Measurements from ENCODE around the gene DIO2. TPM values are rescaled to one million over a fixed set of nuclear protein-coding genes. Genes with fewer than 3 reads are reported as not detected.

DIO2 gene
- total RNA-seq, 1 experiment from 2014 or later: 2.0 TPM

DNA sequence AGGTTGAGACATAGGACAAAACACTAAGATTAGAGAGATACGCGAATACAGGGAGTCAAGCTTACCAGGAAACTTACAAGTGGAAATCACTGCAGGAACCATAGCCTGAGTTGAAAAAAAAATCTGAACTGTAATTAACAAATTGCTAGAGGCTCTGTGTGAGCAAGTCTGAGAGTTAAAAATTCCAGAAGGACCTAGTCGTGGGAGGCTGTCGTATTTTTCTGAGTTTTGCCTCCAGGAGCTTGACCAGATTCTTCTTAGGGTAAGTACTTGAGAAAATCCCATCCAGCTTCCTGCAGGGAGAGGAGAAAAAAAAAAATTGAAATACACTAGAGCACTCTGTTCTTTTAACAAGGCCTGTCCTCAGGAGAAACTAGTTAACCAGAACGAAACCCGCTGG lies 22.7 kb downstream of the DIO2 start:
- no peak overlapping the region for H3K4me2 ChIP-seq (ENCODE audit: low read length)
- no peak overlapping the region for H3K4me3 ChIP-seq (ENCODE audit: low read length)
- H3K27me3 ChIP-seq (ENCODE audit: low read length): no peaks in the 10 kb centered on the region
- H4K20me1 ChIP-seq (ENCODE audit: low read length): no peaks in the 10 kb centered on the region
- no peak overlapping the region for H2AFZ ChIP-seq (ENCODE audit: low read length)
- TF ChIP-seq CTCF (conservative IDR thresholded peaks at IDR 0.05; ENCODE audit: low read depth, low read length): no peak
- no peak for TF ChIP-seq EZH2phosphoT487 (IDR thresholded peaks at IDR 0.05; ENCODE audit: borderline replicate concordance, low read length)
- TF ChIP-seq EZH2 (IDR thresholded peaks at IDR 0.05; ENCODE audit: low read length, unreplicated experiment): no peak
- ChIA-PET CTCF (no interaction called here), POLR2A (ENCODE audit: unreplicated experiment) (no interaction called here)
- ATAC-seq: no peak
- no peak overlapping the region for H3K9ac ChIP-seq (ENCODE audit: low read length)
- no peaks in the 10 kb centered on the region for H3K9me2 ChIP-seq (replicated peaks; ENCODE audit: low read length)
- no peaks in the 10 kb centered on the region for H3K4me1 ChIP-seq (ENCODE audit: insufficient read depth, low read length)
- H3F3A ChIP-seq (ENCODE audit: low read length, unreplicated experiment): no peaks in the 10 kb centered on the region
- intact Hi-C loops (cut with micrococcal nuclease): no loop called here
- H3K36me3 ChIP-seq (ENCODE audit: low read depth, low read length): no peaks in the 10 kb centered on the region
- H3K9me3 ChIP-seq (ENCODE audit: low read length): no peaks in the 10 kb centered on the region
- H3K79me2 ChIP-seq (ENCODE audit: low read length): no peaks in the 10 kb centered on the region
- H3K27ac ChIP-seq (ENCODE audit: low read length): no peak overlapping the region
- no TSS peak for BruUV-seq (replicated peaks)
- DNase-seq: no peak

- Histone ChIP-seq H3K4me1 (ENCODE audit: insufficient read depth, low read length) (no peaks in the 10 kb centered on the region), H3K27me3 (ENCODE audit: low read length) (no peaks in the 10 kb centered on the region), H3K4me2 (ENCODE audit: low read length) (no peak overlapping the region), H3F3A (ENCODE audit: low read length, unreplicated experiment) (no peaks in the 10 kb centered on the region), H3K9me3 (ENCODE audit: low read length) (no peaks in the 10 kb centered on the region), H3K79me2 (ENCODE audit: low read length) (no peaks in the 10 kb centered on the region), H3K9me2 (replicated peaks; ENCODE audit: low read length) (no peaks in the 10 kb centered on the region), H4K20me1 (ENCODE audit: low read length) (no peaks in the 10 kb centered on the region), H3K9ac (ENCODE audit: low read length) (no peak overlapping the region), H3K4me3 (ENCODE audit: low read length) (no peak overlapping the region), H3K36me3 (ENCODE audit: low read depth, low read length) (no peaks in the 10 kb centered on the region), H2AFZ (ENCODE audit: low read length) (no peak overlapping the region), H3K27ac (ENCODE audit: low read length) (no peak overlapping the region)
- TF ChIP-seq EZH2 (IDR thresholded peaks at IDR 0.05; ENCODE audit: low read length, unreplicated experiment) (no peak), EZH2phosphoT487 (IDR thresholded peaks at IDR 0.05; ENCODE audit: borderline replicate concordance, low read length) (no peak), CTCF (conservative IDR thresholded peaks at IDR 0.05; ENCODE audit: low read depth, low read length) (no peak)
- DNase-seq (no peak), ATAC-seq (no peak)
- ChIA-PET POLR2A (ENCODE audit: unreplicated experiment) (no interaction called here), CTCF (no interaction called here)
- intact Hi-C loops (cut with micrococcal nuclease): no loop called here
- BruUV-seq (replicated peaks): no TSS peak
Measured at GRCh38 chr14:80186301-80186800, 25.0 kb downstream of the DIO2 start.

GRCh38 chr14:80176893-80177292 lies 34.4 kb downstream of the DIO2 start:
- Histone ChIP-seq H3K27ac (ENCODE audit: low read length) (no peak overlapping the region), H3K27me3 (ENCODE audit: low read length) (no peaks in the 10 kb centered on the region), H2AFZ (ENCODE audit: low read length) (no peak overlapping the region), H3K79me2 (ENCODE audit: low read length) (no peaks in the 10 kb centered on the region), H3K4me3 (ENCODE audit: low read length) (no peak overlapping the region), H3F3A (ENCODE audit: low read length, unreplicated experiment) (no peaks in the 10 kb centered on the region), H3K9me2 (replicated peaks; ENCODE audit: low read length) (no peaks in the 10 kb centered on the region), H3K36me3 (ENCODE audit: low read depth, low read length) (no peaks in the 10 kb centered on the region), H3K4me2 (ENCODE audit: low read length) (no peak overlapping the region), H4K20me1 (ENCODE audit: low read length) (no peaks in the 10 kb centered on the region), H3K9me3 (ENCODE audit: low read length) (no peaks in the 10 kb centered on the region), H3K9ac (ENCODE audit: low read length) (no peak overlapping the region), H3K4me1 (ENCODE audit: insufficient read depth, low read length) (0 out of 2 replicates have a peak, but pooled peaks cover 5% of the 10 kb centered on the region)
- BruUV-seq (replicated peaks): no TSS peak
- intact Hi-C loops (cut with micrococcal nuclease): no loop called here
- POLR2A ChIA-PET (ENCODE audit: unreplicated experiment): no interaction called here
- CTCF ChIA-PET: no interaction called here
- DNase-seq: no peak
- TF ChIP-seq CTCF (conservative IDR thresholded peaks at IDR 0.05; ENCODE audit: low read depth, low read length) (no peak), EZH2 (IDR thresholded peaks at IDR 0.05; ENCODE audit: low read length, unreplicated experiment) (no peak), EZH2phosphoT487 (IDR thresholded peaks at IDR 0.05; ENCODE audit: borderline replicate concordance, low read length) (no peak)
- ATAC-seq: no peak

All from PC-3 (cell line).